GM23338 (cell line): Measurements from ENCODE around the gene MRPS7.

Source experiments
- EZH2 ChIP-seq: fragments of 200-600 bp; sonication (generic); IDR thresholded peaks from one replicate; pipeline ENCODE4 v1.8.0; 2017; ENCODE audit warnings: antibody characterized with exemption, mild to moderate bottlenecking, low read depth; ENCODE audit not compliant: unreplicated experiment
- EZH2phosphoT487 ChIP-seq: fragments of 200-600 bp; sonication (generic); IDR thresholded peaks from one replicate; pipeline ENCODE4 v1.8.1; 2018; ENCODE audit warnings: antibody characterized with exemption; ENCODE audit not compliant: unreplicated experiment
- POLR2AphosphoS5 ChIP-seq: IDR thresholded peaks from 2 replicates; pipeline ENCODE4 v1.6.1; 2016; ENCODE audit warnings: antibody characterized with exemption, low read depth
- REST ChIP-seq: IDR thresholded peaks from one replicate; pipeline ENCODE4 v1.6.1; 2018; ENCODE audit warnings: antibody characterized with exemption; ENCODE audit not compliant: unreplicated experiment
- TF ChIP-seq, protein P1 (sequence below), 2 experiments: fragments of 200-600 bp in 1 of 2; sonication (generic) in 1 of 2; conservative IDR thresholded peaks; 2 replicates each; pipeline versions ENCODE4 v1.5.1 to v1.6.1; 2016 to 2017; ENCODE audit warnings: antibody characterized with exemption in 2 of 2, low read depth in 2 of 2, mild to moderate bottlenecking in 2 of 2, moderate library complexity in 1 of 2

GRCh38 chr17:75313941-75314551 lies 52.4 kb downstream of the MRPS7 start:
- TF ChIP-seq, protein P1, sequence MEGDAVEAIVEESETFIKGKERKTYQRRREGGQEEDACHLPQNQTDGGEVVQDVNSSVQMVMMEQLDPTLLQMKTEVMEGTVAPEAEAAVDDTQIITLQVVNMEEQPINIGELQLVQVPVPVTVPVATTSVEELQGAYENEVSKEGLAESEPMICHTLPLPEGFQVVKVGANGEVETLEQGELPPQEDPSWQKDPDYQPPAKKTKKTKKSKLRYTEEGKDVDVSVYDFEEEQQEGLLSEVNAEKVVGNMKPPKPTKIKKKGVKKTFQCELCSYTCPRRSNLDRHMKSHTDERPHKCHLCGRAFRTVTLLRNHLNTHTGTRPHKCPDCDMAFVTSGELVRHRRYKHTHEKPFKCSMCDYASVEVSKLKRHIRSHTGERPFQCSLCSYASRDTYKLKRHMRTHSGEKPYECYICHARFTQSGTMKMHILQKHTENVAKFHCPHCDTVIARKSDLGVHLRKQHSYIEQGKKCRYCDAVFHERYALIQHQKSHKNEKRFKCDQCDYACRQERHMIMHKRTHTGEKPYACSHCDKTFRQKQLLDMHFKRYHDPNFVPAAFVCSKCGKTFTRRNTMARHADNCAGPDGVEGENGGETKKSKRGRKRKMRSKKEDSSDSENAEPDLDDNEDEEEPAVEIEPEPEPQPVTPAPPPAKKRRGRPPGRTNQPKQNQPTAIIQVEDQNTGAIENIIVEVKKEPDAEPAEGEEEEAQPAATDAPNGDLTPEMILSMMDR (conservative IDR thresholded peaks at IDR 0.05; ENCODE audit: low read depth in 2 of 2): no peak
- TF ChIP-seq EZH2: no peak
- no peak for TF ChIP-seq EZH2phosphoT487
- no peak for TF ChIP-seq REST
- no peak for TF ChIP-seq POLR2AphosphoS5
